Glomerular endothelial cell (primary cell): Measurements from ENCODE around the gene NEDD4L. TPM values are rescaled to one million over a fixed set of nuclear protein-coding genes. Genes with fewer than 3 reads are reported as not detected.
A peak's percentile ranks its signal among the peaks of the same experiment; 100 is the strongest.

Source experiments
- DNase-seq: peaks from one replicate; pipeline ENCODE4 v3.0.0-alpha.2; 2011; ENCODE audit warnings: low read depth, low spot score; ENCODE audit errors: extremely low read depth
- total RNA-seq: library from RNA; depleted of rRNA; stranded (reverse); fragments of >200 nt; gene quantifications from 2 replicates; pipeline ENCODE4 v1.2.3, GENCODE V29; 2015

The NEDD4L gene
- total RNA-seq, 1 donor from 2014 or later, result 63.9 TPM

DNA sequence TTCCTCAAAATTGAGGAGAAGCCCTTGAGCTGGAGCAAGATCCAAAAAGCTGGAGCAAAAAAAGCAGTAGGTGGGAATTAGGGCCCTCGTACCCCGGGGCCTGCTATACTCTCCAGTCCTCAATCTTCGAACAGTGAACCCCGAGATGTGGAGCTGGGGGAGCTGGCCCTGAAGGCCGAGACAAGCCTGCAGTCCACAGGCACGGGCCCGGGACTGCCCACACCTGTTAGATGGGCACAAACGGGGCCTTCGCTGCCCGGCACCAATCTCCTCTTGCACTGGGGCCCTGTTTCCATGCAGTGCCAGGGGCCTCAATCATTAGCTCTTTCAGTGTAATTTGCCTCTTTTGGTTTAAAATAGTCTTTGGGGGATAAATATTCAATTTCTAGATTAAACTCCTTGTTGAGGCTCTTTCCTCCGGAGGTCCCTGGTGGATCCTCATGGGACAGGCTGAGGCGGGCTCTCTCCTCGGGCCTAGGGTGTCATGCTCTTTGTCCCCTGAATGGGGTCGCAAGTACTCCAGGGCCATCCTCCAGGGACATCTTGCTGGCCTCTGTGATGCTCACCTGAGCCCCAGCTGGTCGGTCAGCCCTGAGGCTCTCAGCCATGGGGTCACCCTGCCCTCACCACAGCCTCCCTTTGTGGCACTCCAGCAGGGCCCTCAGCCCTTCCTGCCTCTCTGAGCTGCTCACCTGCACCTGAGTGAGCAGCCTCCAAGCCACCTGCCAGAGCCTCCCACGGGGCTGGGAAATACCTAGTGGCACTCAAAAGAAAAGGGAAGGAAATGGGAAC is 361.3 kb downstream of the NEDD4L start:
- DNase-seq, result no peak

DNA sequence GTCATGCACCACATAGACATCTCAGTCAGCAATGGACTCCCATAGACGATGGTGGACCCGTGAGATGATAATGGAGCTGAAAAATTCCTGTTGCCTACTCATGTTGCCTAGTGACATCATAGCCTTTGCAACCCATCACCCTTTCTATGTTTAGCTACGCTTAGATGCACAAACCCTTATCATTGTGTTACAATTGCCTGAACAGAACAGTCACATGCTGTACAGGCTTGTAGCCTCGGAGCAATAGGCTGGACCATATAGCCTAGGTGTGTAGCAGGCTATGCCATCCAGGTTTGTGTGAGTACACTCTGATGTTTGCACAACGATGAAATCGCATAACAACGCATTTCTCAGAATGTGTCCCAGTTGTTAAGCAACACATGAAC is 363.2 kb downstream of the NEDD4L start:
- no peak for DNase-seq

GRCh38 chr18:58407649-58408407 is 363.8 kb downstream of the NEDD4L start:
- no peak for DNase-seq

DNA sequence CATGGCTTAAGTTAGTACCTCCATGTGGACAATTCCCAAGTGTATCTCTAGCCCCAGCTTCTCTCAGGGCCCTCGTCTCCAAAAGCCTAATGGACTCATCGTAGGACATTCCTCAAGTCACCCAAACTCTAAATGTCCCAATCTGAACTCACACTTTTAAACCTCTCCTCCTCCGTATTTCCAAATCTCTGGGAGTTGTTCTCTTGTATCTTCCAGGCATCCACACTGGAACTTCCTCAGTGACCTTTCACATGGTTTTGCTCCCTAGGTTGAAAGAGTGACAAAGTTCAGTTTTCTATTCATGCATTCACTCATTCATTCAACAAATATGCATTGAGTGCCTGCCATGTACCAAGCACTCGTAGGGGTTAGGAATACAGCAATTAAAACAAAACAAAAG is 364.6 kb downstream of the NEDD4L start:
- DNase-seq, result no peak

GRCh38 chr18:58409802-58410445 is 365.9 kb downstream of the NEDD4L start:
- DNase-seq, result no peak

GRCh38 chr18:58411323-58411722 is 367.3 kb downstream of the NEDD4L start:
- no peak for DNase-seq

DNA sequence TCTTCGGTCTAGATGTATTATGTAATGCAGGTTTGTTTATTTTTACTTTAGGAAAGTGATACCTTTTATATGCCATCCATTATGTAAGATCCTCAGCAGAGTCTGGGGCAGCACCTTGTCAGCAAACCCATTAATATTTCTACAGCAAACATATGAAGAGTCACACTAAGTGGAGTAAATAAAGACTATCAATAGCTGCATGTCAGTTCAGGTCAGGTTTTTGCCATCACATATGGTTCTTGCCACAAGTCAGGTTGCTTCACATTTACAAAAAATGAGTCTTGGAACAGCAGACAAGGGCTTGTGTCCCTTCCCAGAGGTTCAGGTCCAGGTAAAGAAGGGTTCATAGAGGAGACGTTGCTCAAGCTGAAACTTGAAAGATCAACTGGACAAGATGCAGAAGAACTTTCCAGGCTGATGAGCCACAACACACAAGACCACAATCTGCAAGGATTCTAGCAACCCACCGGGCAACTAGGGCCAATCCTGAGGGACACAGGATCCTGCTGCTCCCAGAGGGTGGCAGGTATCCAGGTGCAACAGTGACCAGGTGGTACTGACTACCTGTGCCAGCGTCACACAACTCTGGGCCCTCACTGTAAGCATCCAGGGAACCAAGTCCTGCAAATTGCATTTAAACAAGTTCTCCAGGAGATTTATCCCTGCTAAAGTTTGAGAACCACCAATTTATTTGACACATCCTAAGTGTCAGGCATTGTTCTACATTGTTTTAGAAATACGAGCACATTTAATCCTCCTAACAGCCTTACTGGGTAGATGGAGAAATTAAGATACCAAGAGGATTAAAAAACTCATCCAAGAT is 369.0 kb downstream of the NEDD4L start:
- DNase-seq, result no peak

- DNase-seq, result no peak
These were observed 369.9 kb downstream of the NEDD4L start for GRCh38 chr18:58413667-58414628.

GRCh38 chr18:58416014-58416703 is 372.1 kb downstream of the NEDD4L start:
- DNase-seq, result no peak

- DNase-seq, result no peak
These were observed 373.0 kb downstream of the NEDD4L start for GRCh38 chr18:58416704-58417683.

DNA sequence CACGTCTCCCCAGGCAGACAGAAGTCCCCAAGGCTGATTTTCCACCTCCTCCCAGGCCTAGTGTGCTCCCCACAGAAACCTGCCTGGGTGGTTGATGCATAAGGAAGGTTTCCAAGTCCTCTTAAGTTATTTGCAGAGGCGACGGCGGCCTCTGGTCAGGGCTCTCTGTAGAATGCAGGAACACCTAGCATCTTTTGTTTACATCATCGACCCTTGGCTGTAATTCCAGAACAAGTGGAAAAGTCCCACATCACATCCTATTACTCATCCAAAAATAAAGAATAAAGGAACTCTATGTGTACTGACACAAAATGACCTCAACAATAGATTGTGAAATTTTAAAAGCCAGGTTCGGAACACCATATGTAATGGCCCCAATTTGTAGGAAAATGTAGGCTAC is 373.7 kb downstream of the NEDD4L start:
- DNase-seq, result peak; percentile 45

GRCh38 chr18:58418361-58418760 is 374.3 kb downstream of the NEDD4L start:
- DNase-seq, result no peak

- DNase-seq, result no peak
These were observed 375.7 kb downstream of the NEDD4L start for GRCh38 chr18:58419587-58420199.

- no peak for DNase-seq
These were observed 382.6 kb downstream of the NEDD4L start for GRCh38 chr18:58426611-58427010.

DNA sequence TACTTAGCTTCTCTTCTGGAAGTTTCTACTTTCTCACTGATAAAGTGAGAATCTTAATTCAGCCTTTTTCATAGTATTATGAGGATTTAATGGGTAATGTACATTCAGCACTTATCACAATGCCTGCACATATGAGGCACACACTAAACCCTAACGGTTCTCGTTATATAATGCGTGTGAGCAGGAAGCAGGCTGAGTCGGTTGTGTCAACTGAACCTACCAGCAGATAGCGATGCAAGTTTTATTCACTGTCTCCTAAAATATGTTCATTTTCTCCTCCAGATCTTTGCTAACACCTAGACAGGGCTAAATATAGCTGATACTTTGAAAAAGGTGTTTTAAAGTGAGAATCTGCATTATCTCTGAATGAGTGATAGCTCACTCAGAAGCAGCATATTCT is 383.3 kb downstream of the NEDD4L start:
- no peak for DNase-seq

DNA sequence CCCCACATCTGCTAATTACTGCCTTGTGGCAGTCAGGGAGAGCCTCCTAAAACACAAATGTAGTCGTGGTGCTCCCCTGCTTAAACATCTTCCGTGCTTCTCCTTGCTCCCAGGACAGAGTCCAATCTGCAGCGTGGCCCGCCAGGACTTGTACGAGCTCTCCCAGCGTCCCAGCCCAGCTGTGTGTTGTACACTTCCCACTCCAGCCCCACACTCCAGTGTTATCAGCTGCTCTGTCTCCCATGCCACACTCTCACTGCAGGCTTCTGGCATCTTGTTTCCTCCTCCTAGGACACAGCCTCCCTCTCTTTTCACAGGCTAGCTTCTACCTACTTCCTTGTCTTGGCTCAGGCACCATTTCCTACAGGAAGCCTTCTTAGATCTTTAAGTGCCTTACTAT is 385.4 kb downstream of the NEDD4L start:
- no peak for DNase-seq

DNA sequence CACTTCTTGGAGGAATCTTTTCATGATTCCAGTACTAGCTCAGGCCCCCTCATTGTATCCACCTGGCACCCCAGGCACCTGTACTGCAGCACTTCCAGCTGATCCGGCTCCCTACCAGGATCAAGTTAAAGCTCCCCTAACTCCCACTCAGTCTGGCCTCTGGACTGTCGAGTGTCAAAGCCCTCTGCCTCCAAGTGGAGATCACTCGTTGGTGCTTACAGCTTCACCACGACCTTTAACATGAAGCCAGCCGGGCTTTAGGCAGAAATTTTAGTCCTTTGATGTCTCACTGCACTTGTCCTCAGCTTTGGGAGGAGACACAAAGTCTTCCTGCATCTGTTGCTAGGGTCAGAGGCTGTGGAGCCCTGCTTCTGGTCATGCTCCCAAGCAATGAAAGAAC is 387.2 kb downstream of the NEDD4L start:
- no peak for DNase-seq
